CD4-positive, alpha-beta T cell (primary cell): ENCODE data around the gene CATSPER1. TPM values are rescaled to one million over a fixed set of nuclear protein-coding genes. Genes with fewer than 3 reads are reported as not detected.

Source experiments
- ATAC-seq: fragments of 200-7000 bp; cut with Tn5 transposase; one replicate; pipeline ENCODE4 v1.10.0; 2022; ENCODE audit warnings: mild to moderate bottlenecking; ENCODE audit not compliant: poor library complexity
- CTCF ChIA-PET: fragments of 350-600 bp; sonication (Branson Sonifier 250); formaldehyde crosslinking; loops from one replicate; lab custom pipeline; 2021; ENCODE audit warnings: antibody characterized with exemption, inconsistent platforms; lab: Charles Lee
- POLR2A ChIA-PET: fragments of 350-600 bp; sonication (Branson Sonifier 250); formaldehyde crosslinking; loops from one replicate; lab custom pipeline; 2021; ENCODE audit warnings: antibody characterized with exemption, inconsistent platforms; lab: Charles Lee
- DNase-seq, 14 experiments: peaks; one replicate each; pipeline ENCODE4 v3.0.0-alpha.2; 2013 to 2020; ENCODE audit warnings: mixed read lengths in 2 of 14
- H3K27ac ChIP-seq, 2 donors: one replicate each; pipeline versions ENCODE4 v1.5.1 to v1.7.0; 2013; ENCODE audit warnings: low read length in 2 of 2, low read depth in 1 of 2, mild to moderate bottlenecking in 1 of 2
- H3K27me3 ChIP-seq, 2 experiments: 1 replicate in 1 of 2; 2 replicates in 1 of 2; pipeline versions ENCODE4 v1.6.1 to v1.7.0; 2013; ENCODE audit warnings: low read length in 2 of 2, control low read depth in 1 of 2, mild to moderate bottlenecking in 1 of 2, moderate library complexity in 1 of 2; ENCODE audit not compliant: insufficient read depth in 2 of 2, control insufficient read depth in 1 of 2
- H3K36me3 ChIP-seq: one replicate; pipeline ENCODE4 v1.6.1; 2013; ENCODE audit warnings: low read length, control low read depth; ENCODE audit not compliant: insufficient read depth
- H3K4me1 ChIP-seq: one replicate; pipeline ENCODE4 v1.6.1; 2013; ENCODE audit warnings: low read length, control low read depth; ENCODE audit not compliant: insufficient read depth
- H3K4me3 ChIP-seq: one replicate; pipeline ENCODE4 v1.5.1; 2013; ENCODE audit warnings: mild to moderate bottlenecking, low read length, moderate library complexity
- H3K9me3 ChIP-seq, 2 experiments: 1 replicate in 1 of 2; 2 replicates in 1 of 2; pipeline versions ENCODE4 v1.6.1 to v1.7.0; 2013; ENCODE audit warnings: low read length in 2 of 2, mild to moderate bottlenecking in 2 of 2, control low read depth in 1 of 2, moderate library complexity in 1 of 2; ENCODE audit not compliant: control insufficient read depth in 1 of 2, insufficient read depth in 1 of 2
- H3K27ac Mint-ChIP-seq: one replicate; pipeline ENCODE4 v1.8.0; 2020; ENCODE audit warnings: mixed read lengths
- H3K27me3 Mint-ChIP-seq: one replicate; pipeline ENCODE4 v1.8.0; 2021; ENCODE audit warnings: mixed read lengths
- H3K36me3 Mint-ChIP-seq: one replicate; pipeline ENCODE4 v1.8.0; 2021; ENCODE audit warnings: low read depth, mixed read lengths
- H3K4me1 Mint-ChIP-seq: one replicate; pipeline ENCODE4 v1.8.0; 2021; ENCODE audit warnings: low read depth, mixed read lengths
- H3K4me3 Mint-ChIP-seq: one replicate; pipeline ENCODE4 v1.8.0; 2020; ENCODE audit warnings: mild to moderate bottlenecking, mixed read lengths
- H3K9me3 Mint-ChIP-seq: one replicate; pipeline ENCODE4 v1.8.0; 2020; ENCODE audit warnings: mixed read lengths
- intact Hi-C, 2 experiments: fragments of 100-400 bp; cut with DNase I in 1 of 2; cut with micrococcal nuclease in 1 of 2; formaldehyde crosslinking; loops; one replicate each; pipeline versions ENCODE4 v1.15.1 to v1.9.0; 2023 to 2025; cut with DNase I, micrococcal nuclease
- total RNA-seq, 174 experiments: library from RNA in 2 of 174; stranded (reverse) in 2 of 174; gene quantifications; one replicate each; pipeline ENCODE4 v1.2.3 and lab custom pipeline; 2021 to 2026
- TF ChIP-seq, protein P1 (sequence below): fragments of 200-600 bp; IDR thresholded peaks from one replicate; pipeline ENCODE4 v1.8.0; 2022; ENCODE audit warnings: antibody characterized with exemption, mild to moderate bottlenecking

Gene CATSPER1
- total RNA-seq, 2 experiments from 2014 or later, result not detected

DNA sequence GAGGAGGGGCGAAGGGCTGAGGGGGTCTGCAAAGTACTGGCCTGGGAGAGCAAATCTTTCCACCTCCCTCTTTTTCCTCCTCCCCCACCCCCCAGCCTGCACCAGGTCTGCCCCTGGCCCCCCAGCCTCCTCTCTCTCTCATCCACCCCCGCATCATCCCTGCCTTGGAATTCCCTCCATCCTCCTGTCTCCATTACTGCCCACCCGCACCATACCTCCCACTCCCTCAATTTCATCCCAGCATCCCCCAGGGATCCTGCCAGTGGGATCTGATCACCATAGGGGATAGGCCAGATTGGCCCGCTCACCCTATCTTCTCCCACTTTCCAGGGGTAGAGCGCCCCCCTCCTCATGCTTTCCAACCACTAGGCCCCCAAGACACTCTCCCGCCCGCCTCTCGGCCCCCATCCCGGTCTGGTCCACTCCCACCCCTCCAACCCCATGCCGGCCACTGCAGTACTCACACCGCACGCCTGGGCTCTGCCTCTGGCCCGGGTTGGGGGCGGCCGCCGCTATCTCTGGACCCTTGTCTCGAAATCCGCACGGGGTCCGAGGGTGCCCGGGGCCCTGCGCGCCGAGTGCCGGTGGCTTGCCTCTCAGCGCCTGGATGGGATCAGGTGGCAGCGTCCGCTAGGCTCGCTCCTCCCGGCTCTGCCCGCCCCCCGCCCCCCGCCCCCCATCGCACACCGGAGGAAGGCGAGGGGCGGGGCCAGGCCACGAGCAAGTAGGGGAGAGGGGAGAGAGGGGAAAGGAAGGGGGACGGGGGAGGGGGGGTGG, 22.5 kb upstream of the CATSPER1 start, which contains the start of gene GAL3ST3:
TSS of gene GAL3ST3 (minus strand) at position 615 of the 777 bp plus-strand sequence. CDS start 3,746 bp downstream, outside the sequence.
- Mint-ChIP-seq H3K4me1 (peaks cover 42% of the 10 kb centered on the region), H3K9me3 (no peaks in the 10 kb centered on the region), H3K27ac (peak within 1 kb of the TSS; percentile 24), H3K4me3 (peak within 1 kb of the TSS; percentile 46), H3K36me3 (peaks cover 23% of the 10 kb centered on the region), H3K27me3 (peaks cover 5% of the 10 kb centered on the region)
- Histone ChIP-seq H3K36me3 (peaks cover 7% of the 10 kb centered on the region), H3K4me3 (no peak within 1 kb of the TSS), H3K27me3 (no peaks in the 10 kb centered on the region), H3K9me3 (no peaks in the 10 kb centered on the region), H3K27ac (no peak within 1 kb of the TSS), H3K4me1 (peaks cover 49% of the 10 kb centered on the region)
- ChIA-PET POLR2A (no interaction called here), CTCF (interaction anchor here (1.2 kb wide), 1 partner anchor 26 kb away, joined by 6 read pairs; no protein-coding TSS in a partner anchor)
- DNase-seq (peak in 2 of 14 experiments; percentile 17 to 36), ATAC-seq (no peak)
- intact Hi-C loops, result loop anchor here in 1 of 2 experiments (10.0 kb wide), 1 partner anchor 334 kb away; the partner anchor contains the start of gene KAT5
- TF ChIP-seq, protein P1, sequence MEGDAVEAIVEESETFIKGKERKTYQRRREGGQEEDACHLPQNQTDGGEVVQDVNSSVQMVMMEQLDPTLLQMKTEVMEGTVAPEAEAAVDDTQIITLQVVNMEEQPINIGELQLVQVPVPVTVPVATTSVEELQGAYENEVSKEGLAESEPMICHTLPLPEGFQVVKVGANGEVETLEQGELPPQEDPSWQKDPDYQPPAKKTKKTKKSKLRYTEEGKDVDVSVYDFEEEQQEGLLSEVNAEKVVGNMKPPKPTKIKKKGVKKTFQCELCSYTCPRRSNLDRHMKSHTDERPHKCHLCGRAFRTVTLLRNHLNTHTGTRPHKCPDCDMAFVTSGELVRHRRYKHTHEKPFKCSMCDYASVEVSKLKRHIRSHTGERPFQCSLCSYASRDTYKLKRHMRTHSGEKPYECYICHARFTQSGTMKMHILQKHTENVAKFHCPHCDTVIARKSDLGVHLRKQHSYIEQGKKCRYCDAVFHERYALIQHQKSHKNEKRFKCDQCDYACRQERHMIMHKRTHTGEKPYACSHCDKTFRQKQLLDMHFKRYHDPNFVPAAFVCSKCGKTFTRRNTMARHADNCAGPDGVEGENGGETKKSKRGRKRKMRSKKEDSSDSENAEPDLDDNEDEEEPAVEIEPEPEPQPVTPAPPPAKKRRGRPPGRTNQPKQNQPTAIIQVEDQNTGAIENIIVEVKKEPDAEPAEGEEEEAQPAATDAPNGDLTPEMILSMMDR, result no peak

DNA sequence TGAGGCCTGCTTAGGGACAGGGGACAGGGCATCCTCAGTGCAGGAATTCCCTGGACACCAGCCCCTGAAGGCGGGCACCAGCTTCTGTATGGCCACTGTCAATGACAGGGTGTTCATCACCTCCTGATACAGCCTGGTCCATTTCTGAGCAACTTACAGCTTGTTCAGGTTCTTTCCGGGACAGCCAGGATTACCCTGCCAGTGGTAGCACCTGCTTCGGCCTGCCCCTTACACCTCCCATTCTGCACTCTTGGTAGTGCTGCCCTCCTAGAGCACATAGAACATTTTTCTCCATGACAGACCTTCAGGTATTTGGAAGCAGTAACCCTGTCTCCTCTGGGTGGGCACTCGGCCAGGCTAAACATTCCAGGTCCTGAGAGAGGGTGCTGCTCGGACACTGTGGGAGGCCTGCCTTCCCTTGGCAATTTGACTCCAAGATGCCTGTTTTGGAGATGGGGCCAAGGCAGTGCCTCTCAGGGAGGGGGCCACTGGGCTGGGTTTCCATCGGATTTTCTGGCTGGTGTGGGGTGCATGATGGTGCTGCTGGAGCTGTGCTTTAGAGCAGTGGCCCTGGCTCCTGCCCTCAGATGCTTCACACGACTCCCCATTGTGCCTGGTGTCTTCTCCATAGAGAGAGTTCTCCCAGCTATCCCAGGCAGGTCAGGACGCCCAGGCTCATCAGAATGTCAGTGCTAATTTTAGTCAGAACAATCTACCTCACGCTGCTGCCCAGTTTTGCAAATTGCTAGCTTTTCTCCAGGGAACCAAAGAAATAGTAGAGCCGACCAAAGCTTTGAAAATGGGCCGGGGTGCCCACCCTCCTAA, 21.5 kb upstream of the CATSPER1 start:
- Mint-ChIP-seq H3K4me1 (peaks cover 36% of the 10 kb centered on the region), H3K27me3 (peaks cover 5% of the 10 kb centered on the region), H3K27ac (no peak overlapping the region), H3K4me3 (no peak overlapping the region), H3K9me3 (no peaks in the 10 kb centered on the region), H3K36me3 (peaks cover 16% of the 10 kb centered on the region)
- intact Hi-C loops, result loop anchor here in 1 of 2 experiments (10.0 kb wide), 1 partner anchor 333 kb away; the partner anchor contains the start of gene KAT5
- ATAC-seq (no peak), DNase-seq (no peak)
- no peaks in the 10 kb centered on the region for H3K9me3 ChIP-seq
- POLR2A ChIA-PET, result no interaction called here
- no peak overlapping the region for H3K4me3 ChIP-seq
- no peak overlapping the region for H3K27ac ChIP-seq
- peaks cover 40% of the 10 kb centered on the region for H3K4me1 ChIP-seq
- H3K27me3 ChIP-seq, result no peaks in the 10 kb centered on the region
- TF ChIP-seq, protein P1, result no peak
- H3K36me3 ChIP-seq, result no peaks in the 10 kb centered on the region
- CTCF ChIA-PET, result interaction anchor here (1.2 kb wide), 1 partner anchor 25 kb away, joined by 6 read pairs; no protein-coding TSS in a partner anchor

DNA sequence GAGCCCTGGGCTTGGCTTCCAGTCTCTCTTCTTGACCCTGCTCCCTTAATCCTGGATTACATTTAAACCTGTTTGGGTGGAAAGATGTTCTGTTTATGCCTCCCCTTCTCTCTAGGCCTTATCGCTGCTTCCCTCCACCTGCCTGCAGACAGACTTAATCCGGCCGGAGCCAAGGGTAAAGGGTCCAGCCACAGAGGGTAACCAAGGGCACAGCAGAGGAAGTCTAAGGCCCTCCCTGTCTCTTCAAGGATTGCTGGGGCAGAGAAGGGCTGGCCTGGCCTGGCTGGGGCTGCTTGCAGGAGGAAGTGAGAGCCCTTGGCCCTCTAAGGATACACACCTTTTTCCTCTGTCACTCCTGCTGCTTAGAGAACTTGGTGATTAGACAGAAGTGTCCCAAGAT, 20.6 kb upstream of the CATSPER1 start:
- Mint-ChIP-seq H3K4me1 (peaks cover 27% of the 10 kb centered on the region), H3K4me3 (no peak overlapping the region), H3K9me3 (no peaks in the 10 kb centered on the region), H3K27ac (no peak overlapping the region), H3K27me3 (peaks cover 5% of the 10 kb centered on the region), H3K36me3 (peaks cover 8% of the 10 kb centered on the region)
- POLR2A ChIA-PET, result no interaction called here
- DNase-seq (no peak), ATAC-seq (no peak)
- Histone ChIP-seq H3K9me3 (no peaks in the 10 kb centered on the region), H3K4me1 (peaks cover 36% of the 10 kb centered on the region), H3K36me3 (no peaks in the 10 kb centered on the region), H3K4me3 (no peak overlapping the region), H3K27ac (no peak overlapping the region), H3K27me3 (no peaks in the 10 kb centered on the region)
- CTCF ChIA-PET, result no interaction called here
- intact Hi-C loops, result loop anchor here in 1 of 2 experiments (10.0 kb wide), 1 partner anchor 332 kb away; the partner anchor contains the start of gene KAT5
- TF ChIP-seq, protein P1, result no peak
